ENCODE measurements around the gene CD14. TPM values are rescaled to one million over a fixed set of nuclear protein-coding genes. Genes with fewer than 3 reads are reported as not detected.
"Not testable (repeated sequence)": the region's sequence is repeated elsewhere in the genome, so short reads cannot be mapped to it uniquely, and the experiment has no call there.

Gene CD14
- 57.6 TPM for total RNA-seq
- 60.6 TPM for polyA plus RNA-seq

GRCh38 chr5:140633021-140633471 is at the start of gene CD14:
CD14 (minus strand) TSS chr5:140633175; CDS start chr5:140633071, 104 bp downstream.
- no peak for DNase-seq (ENCODE audit: extremely low spot score)
- 10% methylated on average over 16 of the region's 16 CpGs for WGBS
- no peaks in the 10 kb centered on the region for H3K4me1 ChIP-seq (ENCODE audit: insufficient read depth)
- H3K36me3 ChIP-seq (ENCODE audit: insufficient read depth) = no peaks in the 10 kb centered on the region
- H3K4me3 ChIP-seq (ENCODE audit: low read depth, low read length) = peak within 1 kb of the TSS; percentile 27
- peak within 1 kb of the TSS; percentile 3 for H3K27ac ChIP-seq (ENCODE audit: low read depth)

GRCh38 chr5:140678993-140679392 is 46.0 kb upstream of the CD14 start:
- H3K4me3 ChIP-seq (ENCODE audit: low read depth, low read length) = no peak overlapping the region
- no peak for DNase-seq (ENCODE audit: extremely low spot score)
- H3K27ac ChIP-seq (ENCODE audit: low read depth) = no peak overlapping the region
- no peaks in the 10 kb centered on the region for H3K4me1 ChIP-seq (ENCODE audit: insufficient read depth)
- H3K36me3 ChIP-seq (ENCODE audit: insufficient read depth) = peaks cover 4% of the 10 kb centered on the region
- 95% methylated on average over 7 of the region's 7 CpGs for WGBS

DNA sequence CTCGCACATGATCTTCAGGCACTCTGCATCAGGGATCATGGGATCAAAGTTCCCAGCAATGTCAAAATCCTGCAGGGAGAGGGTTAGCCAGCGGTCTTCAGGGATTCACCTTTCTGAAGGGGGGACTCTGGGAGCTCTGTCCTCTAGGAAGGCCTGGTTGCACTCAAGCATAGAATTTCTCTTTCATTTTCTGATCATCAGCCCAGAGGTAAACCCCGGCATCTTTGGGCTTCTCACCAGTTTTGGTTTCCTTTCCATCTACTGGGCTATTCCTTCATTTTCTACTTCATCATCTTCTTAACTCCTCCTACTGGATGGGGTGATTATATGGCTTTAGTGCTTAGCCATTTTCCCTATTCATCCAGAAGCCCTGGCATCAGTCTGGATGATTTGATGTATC is 45.0 kb upstream of the CD14 start:
- H3K27ac ChIP-seq (ENCODE audit: low read depth) = no peak overlapping the region
- H3K4me3 ChIP-seq (ENCODE audit: low read depth, low read length) = no peak overlapping the region
- no peak for DNase-seq (ENCODE audit: extremely low spot score)
- no peaks in the 10 kb centered on the region for H3K4me1 ChIP-seq (ENCODE audit: insufficient read depth)
- H3K36me3 ChIP-seq (ENCODE audit: insufficient read depth) = peaks cover 4% of the 10 kb centered on the region
- WGBS = 83% methylated on average over 3 of the region's 3 CpGs

GRCh38 chr5:140674629-140675028 is 41.7 kb upstream of the CD14 start:
- no peak overlapping the region for H3K27ac ChIP-seq (ENCODE audit: low read depth)
- DNase-seq (ENCODE audit: extremely low spot score) = no peak
- no peaks in the 10 kb centered on the region for H3K36me3 ChIP-seq (ENCODE audit: insufficient read depth)
- H3K4me3 ChIP-seq (ENCODE audit: low read depth, low read length) = no peak overlapping the region
- no peaks in the 10 kb centered on the region for H3K4me1 ChIP-seq (ENCODE audit: insufficient read depth)
- WGBS = 92% methylated on average over 4 of the region's 4 CpGs

- H3K4me1 ChIP-seq (ENCODE audit: insufficient read depth) = no peaks in the 10 kb centered on the region
- 83% methylated on average over 2 of the region's 2 CpGs for WGBS
- H3K27ac ChIP-seq (ENCODE audit: low read depth) = no peak overlapping the region
- DNase-seq (ENCODE audit: extremely low spot score) = no peak
- H3K4me3 ChIP-seq (ENCODE audit: low read depth, low read length) = no peak overlapping the region
- H3K36me3 ChIP-seq (ENCODE audit: insufficient read depth) = no peaks in the 10 kb centered on the region
Observed at GRCh38 chr5:140674211-140674610, 41.2 kb upstream of the CD14 start.

DNA sequence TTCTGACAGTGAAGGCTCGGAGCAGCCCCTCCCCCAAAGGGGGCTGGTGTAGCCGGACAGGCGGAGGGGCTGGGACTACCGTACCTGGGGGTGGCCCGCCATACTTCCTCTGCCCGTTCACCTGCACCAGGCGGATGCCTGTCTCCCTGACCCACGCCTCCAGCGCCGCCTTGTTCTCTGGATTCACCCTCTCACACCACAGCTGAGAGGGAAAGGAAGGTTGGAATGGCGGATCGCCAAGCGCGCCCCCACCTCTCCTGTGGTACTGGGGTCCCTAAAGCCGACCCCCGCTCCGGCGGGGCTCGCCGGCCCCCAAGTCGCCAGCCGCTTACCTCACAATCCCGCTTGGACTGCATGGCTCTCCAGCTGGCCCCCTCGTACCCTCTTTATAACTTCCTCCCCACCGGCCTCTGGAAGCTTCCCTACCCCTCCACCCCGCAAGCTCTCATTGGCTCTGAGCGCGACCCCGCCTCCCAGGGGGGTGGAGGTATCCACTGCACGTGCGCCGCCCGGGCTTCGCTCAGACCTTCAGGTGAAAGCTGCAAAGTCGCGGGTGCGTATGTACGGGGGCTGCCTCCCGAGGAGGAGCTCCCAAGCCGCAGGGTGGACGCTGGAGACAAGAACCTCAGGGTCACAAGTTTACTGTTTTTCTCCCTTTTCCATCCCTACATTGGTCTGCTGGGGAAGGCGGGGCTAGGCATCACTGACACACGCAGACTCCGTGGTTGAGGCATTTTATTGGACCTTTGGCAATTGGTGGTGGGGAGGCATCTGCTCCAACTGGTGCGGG is 40.4 kb upstream of the CD14 start, which contains the start of gene DND1:
Gene DND1, minus strand, starts transcription at position 390 of the 790 bp plus-strand sequence. Its CDS starts 34 bp downstream, at position 356.
- Histone ChIP-seq H3K36me3 (ENCODE audit: insufficient read depth) (no peaks in the 10 kb centered on the region), H3K4me3 (ENCODE audit: low read depth, low read length) (no peak within 1 kb of the TSS), H3K27ac (ENCODE audit: low read depth) (no peak within 1 kb of the TSS), H3K4me1 (ENCODE audit: insufficient read depth) (no peaks in the 10 kb centered on the region)
- 83% methylated on average over 45 of the region's 45 CpGs for WGBS
- DNase-seq (ENCODE audit: extremely low spot score) = no peak

GRCh38 chr5:140672455-140673186 is 39.6 kb upstream of the CD14 start:
- no peak for DNase-seq (ENCODE audit: extremely low spot score)
- no peak overlapping the region for H3K4me3 ChIP-seq (ENCODE audit: low read depth, low read length)

GRCh38 chr5:140671472-140672125 is 38.6 kb upstream of the CD14 start:
- H3K36me3 ChIP-seq (ENCODE audit: insufficient read depth) = no peaks in the 10 kb centered on the region
- no peak overlapping the region for H3K4me3 ChIP-seq (ENCODE audit: low read depth, low read length)
- WGBS = 93% methylated on average over 6 of the region's 7 CpGs
- no peak for DNase-seq (ENCODE audit: extremely low spot score)
- no peaks in the 10 kb centered on the region for H3K4me1 ChIP-seq (ENCODE audit: insufficient read depth)
- no peak overlapping the region for H3K27ac ChIP-seq (ENCODE audit: low read depth)

More at GRCh38 chr5:140672455-140673186, 39.6 kb upstream of the CD14 start:
- WGBS = 44% methylated on average over 70 of the region's 70 CpGs
- Histone ChIP-seq H3K36me3 (ENCODE audit: insufficient read depth) (no peaks in the 10 kb centered on the region), H3K27ac (ENCODE audit: low read depth) (no peak overlapping the region), H3K4me1 (ENCODE audit: insufficient read depth) (no peaks in the 10 kb centered on the region)

DNA sequence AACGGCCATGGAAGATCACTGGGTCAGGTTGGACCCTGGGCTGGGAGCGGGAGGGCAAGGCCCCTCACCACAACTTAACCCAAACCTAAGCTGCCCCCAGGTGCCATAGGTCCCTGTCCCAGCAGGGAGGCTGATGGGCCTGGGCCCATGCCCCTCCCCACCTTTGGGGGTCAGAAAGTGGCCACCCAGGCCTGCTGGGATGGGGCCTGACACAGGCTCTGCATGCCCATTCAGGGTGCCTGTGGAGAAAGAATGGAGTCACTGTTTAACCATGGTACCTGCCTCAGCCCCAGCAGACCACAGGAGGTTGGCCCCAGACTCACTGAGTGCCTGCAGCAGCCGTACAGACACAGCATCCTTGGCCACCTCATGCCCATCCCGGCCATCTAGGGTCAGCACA is 38.1 kb upstream of the CD14 start:
- not testable (repeated sequence) for H3K27ac ChIP-seq (ENCODE audit: low read depth); H3K4me1 ChIP-seq (ENCODE audit: insufficient read depth); H3K36me3 ChIP-seq (ENCODE audit: insufficient read depth); H3K4me3 ChIP-seq (ENCODE audit: low read depth, low read length); DNase-seq (ENCODE audit: extremely low spot score)
- 97% methylated on average over 4 of the region's 4 CpGs for WGBS

DNA sequence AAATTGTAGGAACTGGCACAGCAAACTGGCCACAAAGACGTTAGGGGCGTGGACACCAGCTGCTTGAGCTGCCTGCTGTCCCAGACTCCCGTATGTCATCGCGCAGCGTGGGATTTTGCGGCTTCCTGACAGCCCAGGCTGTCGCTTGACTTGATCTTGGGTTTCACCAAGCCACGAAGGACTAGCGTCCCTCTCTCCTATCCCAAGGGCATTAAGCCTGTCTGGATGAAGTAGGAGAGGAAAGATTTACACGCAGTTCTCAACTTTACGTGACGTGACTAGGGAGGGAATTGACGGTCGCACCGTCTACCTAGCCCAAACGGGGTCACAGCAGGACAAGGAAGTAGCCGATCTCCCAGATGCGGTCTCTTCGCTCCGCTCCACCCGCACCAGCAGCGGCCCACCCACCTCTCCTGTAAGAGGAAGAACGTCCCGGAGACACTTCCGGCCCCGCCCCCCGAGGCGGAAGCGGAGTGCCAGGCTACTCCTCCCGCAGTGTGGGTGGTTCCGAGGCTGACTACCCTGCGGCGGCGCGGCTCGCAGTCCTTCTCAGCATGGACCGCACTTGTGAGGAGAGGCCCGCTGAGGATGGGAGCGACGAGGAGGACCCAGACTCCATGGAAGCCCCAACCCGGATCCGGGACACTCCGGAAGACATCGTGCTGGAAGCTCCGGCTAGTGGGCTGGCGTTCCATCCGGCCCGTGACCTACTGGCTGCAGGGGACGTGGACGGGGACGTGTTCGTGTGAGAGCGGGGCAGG is 31.6 kb upstream of the CD14 start, which contains the start of gene WDR55:
Gene WDR55, plus strand, starts transcription at position 546 of the 761 bp plus-strand sequence. Its CDS starts 9 bp downstream, at position 555.
- peaks cover 6% of the 10 kb centered on the region for H3K36me3 ChIP-seq (ENCODE audit: insufficient read depth)
- WGBS = under 1% methylated on average over 54 of the region's 54 CpGs
- no peaks in the 10 kb centered on the region for H3K4me1 ChIP-seq (ENCODE audit: insufficient read depth)
- peak within 1 kb of the TSS; percentile 46 for H3K27ac ChIP-seq (ENCODE audit: low read depth)
- peak; percentile 85 for DNase-seq (ENCODE audit: extremely low spot score)
- H3K4me3 ChIP-seq (ENCODE audit: low read depth, low read length) = peak within 1 kb of the TSS; percentile 58

DNA sequence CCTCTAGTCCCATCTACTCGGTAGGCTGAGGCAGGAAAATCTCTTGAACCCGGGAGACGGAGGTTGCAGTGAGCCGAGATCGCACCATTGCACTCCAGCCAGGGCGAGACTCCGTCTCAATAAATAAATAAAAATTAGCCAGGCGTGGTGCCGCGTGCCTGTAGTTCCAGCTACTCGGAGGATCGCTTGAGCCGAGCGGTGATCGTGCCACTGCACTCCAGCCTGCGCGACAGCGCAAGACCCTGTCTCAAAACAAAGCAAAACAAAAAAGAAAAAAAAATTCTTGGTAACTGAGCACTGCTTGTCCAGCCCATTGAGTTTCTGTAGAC is 31.0 kb upstream of the CD14 start:
- H3K4me1 ChIP-seq (ENCODE audit: insufficient read depth) = no peaks in the 10 kb centered on the region
- WGBS = 7% methylated on average over 18 of the region's 18 CpGs
- H3K27ac ChIP-seq (ENCODE audit: low read depth) = no peak overlapping the region
- peak overlapping the region; percentile 58 for H3K4me3 ChIP-seq (ENCODE audit: low read depth, low read length)
- H3K36me3 ChIP-seq (ENCODE audit: insufficient read depth) = peaks cover 9% of the 10 kb centered on the region
- DNase-seq (ENCODE audit: extremely low spot score) = no peak

- peaks cover 16% of the 10 kb centered on the region for H3K36me3 ChIP-seq (ENCODE audit: insufficient read depth)
- H3K4me1 ChIP-seq (ENCODE audit: insufficient read depth); DNase-seq (ENCODE audit: extremely low spot score); H3K27ac ChIP-seq (ENCODE audit: low read depth); H3K4me3 ChIP-seq (ENCODE audit: low read depth, low read length): not testable (repeated sequence)
- WGBS = 81% methylated on average over 6 of the region's 6 CpGs
Observed at GRCh38 chr5:140660371-140660770, 27.4 kb upstream of the CD14 start.

GRCh38 chr5:140658870-140659269 is 25.9 kb upstream of the CD14 start:
- Histone ChIP-seq H3K27ac (ENCODE audit: low read depth) (no peak overlapping the region), H3K4me1 (ENCODE audit: insufficient read depth) (no peaks in the 10 kb centered on the region), H3K4me3 (ENCODE audit: low read depth, low read length) (no peak overlapping the region), H3K36me3 (ENCODE audit: insufficient read depth) (peaks cover 22% of the 10 kb centered on the region)
- WGBS = 97% methylated on average over 17 of the region's 17 CpGs
- no peak for DNase-seq (ENCODE audit: extremely low spot score)

Measured in urinary bladder (tissue), 4 donors.